H1 (cell line): Measurements from ENCODE around the gene PTPN7. TPM values are rescaled to one million over a fixed set of nuclear protein-coding genes. Genes with fewer than 3 reads are reported as not detected.

Experiments
- CTCF ChIA-PET: fragments of 300-600 bp; sonication (Branson Sonifier 250); formaldehyde crosslinking; loops from one replicate; lab custom pipeline; 2021; ENCODE audit not compliant: partially characterized antibody; lab: Charles Lee
- POLR2A ChIA-PET: fragments of 300-600 bp; sonication (Branson Sonifier 250); formaldehyde crosslinking; loops from one replicate; lab custom pipeline; 2021; ENCODE audit warnings: inconsistent platforms; ENCODE audit not compliant: partially characterized antibody; lab: Charles Lee
- DNase-seq, 2 experiments: peaks; one replicate each; pipeline versions ENCODE4 v3.0.0 to v3.0.0-alpha.2; 2010 to 2022; ENCODE audit warnings: low spot score in 2 of 2, low read depth in 1 of 2, mixed read lengths in 1 of 2
- FAIRE-seq: peaks from 2 replicates; lab custom pipeline; 2011; peaks lifted over from hg19 to GRCh38; lab: Jason Lieb, UNC
- H2AFZ ChIP-seq: 2 replicates; pipeline ENCODE4 v1.8.1; 2012; ENCODE audit warnings: low read length, inconsistent platforms
- H2AK5ac ChIP-seq: 2 replicates; pipeline ENCODE4 v1.6.1; 2013; ENCODE audit warnings: low read depth, low read length
- H2BK120ac ChIP-seq: replicated peaks from 2 replicates; pipeline ENCODE3; 2013; ENCODE audit warnings: low read depth, low read length, inconsistent platforms
- H2BK12ac ChIP-seq: 2 replicates; pipeline ENCODE4 v1.6.1; 2013; ENCODE audit warnings: low read depth, low read length
- H2BK15ac ChIP-seq: 2 replicates; pipeline ENCODE4 v1.6.1; 2013; ENCODE audit warnings: low read length
- H2BK20ac ChIP-seq: 2 replicates; pipeline ENCODE4 v1.6.1; 2013; ENCODE audit warnings: low read length
- H2BK5ac ChIP-seq: 2 replicates; pipeline ENCODE4 v1.6.1; 2013; ENCODE audit warnings: low read depth, low read length
- H3K14ac ChIP-seq: 2 replicates; pipeline ENCODE4 v1.6.1; 2013; ENCODE audit warnings: inconsistent platforms; ENCODE audit not compliant: insufficient read length
- H3K18ac ChIP-seq: 2 replicates; pipeline ENCODE4 v1.6.1; 2013; ENCODE audit warnings: low read length; ENCODE audit errors: extremely low read depth
- H3K23ac ChIP-seq: 2 replicates; pipeline ENCODE4 v1.6.1; 2013; ENCODE audit warnings: inconsistent platforms; ENCODE audit not compliant: insufficient read length
- H3K23me2 ChIP-seq: 2 replicates; pipeline ENCODE4 v1.6.1; 2013; ENCODE audit warnings: low read depth, low read length
- H3K27ac ChIP-seq: 2 replicates; pipeline ENCODE4 v1.6.1; 2011; ENCODE audit warnings: low read depth, low read length, inconsistent platforms
- H3K27me3 ChIP-seq, 4 experiments: replicated peaks in 1 of 4; 1 replicate in 1 of 4; 2 replicates in 3 of 4; pipeline versions ENCODE4 v1.6.1 to v1.8.1; 2011 to 2013; ENCODE audit warnings: low read length in 3 of 4, mild to moderate bottlenecking in 3 of 4, inconsistent platforms in 2 of 4, mixed read lengths in 2 of 4, moderate library complexity in 1 of 4; ENCODE audit not compliant: control insufficient read depth in 3 of 4, insufficient read depth in 3 of 4; ENCODE audit errors: extremely low read depth in 1 of 4
- H3K36me3 ChIP-seq, 4 experiments: 2 replicates each; pipeline versions ENCODE4 v1.6.1 to v1.8.1; 2011 to 2013; ENCODE audit warnings: mild to moderate bottlenecking in 4 of 4, low read length in 3 of 4, moderate library complexity in 2 of 4, control low read depth in 1 of 4, inconsistent platforms in 1 of 4; ENCODE audit not compliant: insufficient read depth in 4 of 4, control insufficient read depth in 2 of 4
- H3K4ac ChIP-seq: replicated peaks from 2 replicates; pipeline ENCODE3; 2013; ENCODE audit warnings: low read length, low read depth, mixed read lengths, inconsistent platforms; ENCODE audit not compliant: insufficient read length
- H3K4me1 ChIP-seq, 4 experiments: replicated peaks in 1 of 4; 1 replicate in 1 of 4; 2 replicates in 3 of 4; pipeline versions ENCODE4 v1.6.1 to v1.8.1; 2011 to 2013; ENCODE audit warnings: low read length in 3 of 4, inconsistent platforms in 2 of 4, mixed read lengths in 1 of 4; ENCODE audit not compliant: insufficient read depth in 4 of 4, control insufficient read depth in 3 of 4
- H3K4me2 ChIP-seq, 2 experiments: 2 replicates each; pipeline versions ENCODE4 v1.6.1 to v1.8.1; 2011 to 2013; ENCODE audit warnings: low read depth in 2 of 2, low read length in 2 of 2, control low read depth in 1 of 2, inconsistent platforms in 1 of 2, mild to moderate bottlenecking in 1 of 2; ENCODE audit not compliant: insufficient read depth in 1 of 2
- H3K4me3 ChIP-seq, 4 experiments: fragments of 200-600, 300-600 bp in 1 of 4; sonication (generic), shearing (Covaris generic), sonication (Bioruptor Twin) in 1 of 4; 2 replicates each; pipeline versions ENCODE4 v1.5.1 to v1.8.1; 2011 to 2016; ENCODE audit warnings: low read length in 4 of 4, low read depth in 3 of 4, control low read depth in 2 of 4, inconsistent platforms in 2 of 4, mild to moderate bottlenecking in 2 of 4, mixed read lengths in 1 of 4, moderate library complexity in 1 of 4; ENCODE audit not compliant: insufficient read depth in 2 of 4; ENCODE audit errors: extremely low read depth in 1 of 4
- H3K56ac ChIP-seq: replicated peaks from 2 replicates; pipeline ENCODE3; 2013; ENCODE audit warnings: low read depth, mild to moderate bottlenecking, mixed read lengths, low read length, inconsistent platforms; ENCODE audit not compliant: insufficient read length
- H3K79me1 ChIP-seq: 2 replicates; pipeline ENCODE4 v1.6.1; 2013; ENCODE audit warnings: low read depth, low read length, control low read depth
- H3K79me2 ChIP-seq, 2 experiments: 2 replicates each; pipeline versions ENCODE4 v1.6.1 to v1.8.1; 2012 to 2013; ENCODE audit warnings: low read length in 2 of 2, mild to moderate bottlenecking in 2 of 2, inconsistent platforms in 1 of 2; ENCODE audit not compliant: insufficient read depth in 2 of 2, control insufficient read depth in 1 of 2
- H3K9ac ChIP-seq, 4 experiments: replicated peaks in 1 of 4; 1 replicate in 1 of 4; 2 replicates in 3 of 4; pipeline versions ENCODE4 v1.6.1 to v1.8.1; 2011 to 2013; ENCODE audit warnings: low read depth in 3 of 4, low read length in 3 of 4, control low read depth in 2 of 4, mild to moderate bottlenecking in 2 of 4, moderate library complexity in 2 of 4, inconsistent platforms in 1 of 4; ENCODE audit errors: extremely low read depth in 1 of 4
- H3K9me3 ChIP-seq, 2 experiments: 2 replicates each; pipeline versions ENCODE4 v1.6.1 to v1.8.1; 2012 to 2013; ENCODE audit warnings: mild to moderate bottlenecking in 2 of 2, moderate library complexity in 2 of 2, control low read depth in 1 of 2, inconsistent platforms in 1 of 2, low read depth in 1 of 2, low read length in 1 of 2, mixed read lengths in 1 of 2; ENCODE audit not compliant: insufficient read depth in 2 of 2
- H4K20me1 ChIP-seq, 2 experiments: replicated peaks in 1 of 2; 2 replicates each; pipeline versions ENCODE3 to v1.8.1; 2011 to 2013; ENCODE audit warnings: inconsistent platforms in 2 of 2, low read length in 2 of 2, mild to moderate bottlenecking in 1 of 2; ENCODE audit not compliant: insufficient read depth in 2 of 2, control insufficient read depth in 1 of 2
- H4K5ac ChIP-seq: 2 replicates; pipeline ENCODE4 v1.6.1; 2013; ENCODE audit warnings: low read length, low read depth, mixed read lengths, inconsistent platforms; ENCODE audit not compliant: insufficient read length
- H4K8ac ChIP-seq: 2 replicates; pipeline ENCODE4 v1.8.0; 2013; ENCODE audit warnings: mild to moderate bottlenecking, moderate library complexity, low read length, inconsistent platforms; ENCODE audit not compliant: insufficient read depth; ENCODE audit errors: extremely low read depth
- H4K91ac ChIP-seq: replicated peaks from 2 replicates; pipeline ENCODE3; 2013; ENCODE audit warnings: low read length, mixed read lengths, inconsistent platforms; ENCODE audit not compliant: insufficient read length
- ASH2L ChIP-seq: fragments of 200-600, 300-600 bp; sonication (generic); IDR thresholded peaks from one replicate; pipeline ENCODE4 v1.7.1; 2017; ENCODE audit warnings: low read length
- CEBPB ChIP-seq: IDR thresholded peaks from 2 replicates; pipeline ENCODE4 v1.6.1; 2012; ENCODE audit warnings: low read depth, low read length
- GABPA ChIP-seq: IDR thresholded peaks from 2 replicates; pipeline ENCODE4 v1.6.1; 2011; ENCODE audit warnings: mild to moderate bottlenecking, low read length, moderate library complexity, borderline replicate concordance; ENCODE audit not compliant: insufficient read depth
- HDAC2 ChIP-seq, 2 experiments: fragments of 300-600 bp in 1 of 2; sonication (generic) in 1 of 2; IDR thresholded peaks; 2 replicates each; pipeline ENCODE4 v1.6.1; 2011 to 2012; ENCODE audit warnings: low read depth in 2 of 2, low read length in 2 of 2, mild to moderate bottlenecking in 2 of 2, moderate library complexity in 2 of 2, borderline replicate concordance in 1 of 2, inconsistent platforms in 1 of 2
- KDM5A ChIP-seq: fragments of 200-600 bp; IDR thresholded peaks from 2 replicates; pipeline ENCODE4 v1.7.1; 2012; ENCODE audit warnings: mild to moderate bottlenecking, low read length, inconsistent platforms, mixed read lengths
- POLR2A ChIP-seq, 2 experiments: IDR thresholded peaks; 1 replicate in 1 of 2; 2 replicates in 1 of 2; pipeline ENCODE4 v1.6.1; 2011; ENCODE audit warnings: low read depth in 2 of 2, low read length in 2 of 2, mild to moderate bottlenecking in 2 of 2; ENCODE audit errors: control extremely low read depth in 1 of 2
- RNF2 ChIP-seq: fragments of 200-900, 300-1000 bp; sonication (generic); IDR thresholded peaks from 2 replicates; pipeline ENCODE4 v1.7.1; 2016; ENCODE audit warnings: borderline replicate concordance, low read depth, mild to moderate bottlenecking, antibody characterized with exemption, low read length; ENCODE audit not compliant: poor library complexity, severe bottlenecking; ENCODE audit errors: missing control alignments
- SP2 ChIP-seq: IDR thresholded peaks from 2 replicates; pipeline ENCODE4 v1.6.1; 2012; ENCODE audit warnings: mild to moderate bottlenecking, low read length, inconsistent platforms
- WGBS, 2 experiments: shearing (Covaris generic) in 1 of 2; methylation state at CpG; one replicate each; pipeline versions ENCODE4 v1.1.6 to v1.1.7; 2013 to 2015; ENCODE audit warnings: low lambda C conversion rate in 2 of 2, mixed read lengths in 2 of 2, inconsistent platforms in 1 of 2, low coverage in 1 of 2, missing lambda C conversion rate in 1 of 2; ENCODE audit not compliant: insufficient replicate concordance in 2 of 2, insufficient coverage in 1 of 2, insufficient read length in 1 of 2; ENCODE audit errors: extremely low coverage in 1 of 2, missing lambda C conversion rate in 1 of 2; 5-methylcytosine and 5-hydroxymethylcytosine counted together
- polyA plus RNA-seq, 7 experiments: library from polyadenylated mRNA; depleted of rRNA in 3 of 7; stranded (reverse) in 5 of 7; unstranded in 2 of 7; fragments of >200 nt in 5 of 7; fragments of 200-250 nt in 2 of 7; gene quantifications; 1 replicate in 5 of 7; 2 replicates in 1 of 7; 4 replicates in 1 of 7; pipeline versions ENCODE4 v1.2.1 to v1.2.3, GENCODE V29; 2011 to 2013; ENCODE audit warnings: missing spikeins in 2 of 7, mixed read lengths in 2 of 7
- total RNA-seq: library from RNA; stranded (reverse); fragmentation: NEBNext Ultra II Directional; extraction: Animal tissue kit (Norgen Biotek cat#: 25700); gene quantifications from 2 replicates; pipeline ENCODE4 v1.2.1, GENCODE V29; 2021
- TF ChIP-seq, protein P1 (sequence below), 3 experiments: IDR thresholded peaks; 1 replicate in 2 of 3; 2 replicates in 1 of 3; pipeline versions ENCODE4 v1.5.1 to v1.6.1; 2011; ENCODE audit warnings: low read length in 3 of 3, mild to moderate bottlenecking in 3 of 3, inconsistent platforms in 2 of 3, low read depth in 1 of 3, moderate library complexity in 1 of 3; ENCODE audit not compliant: insufficient read depth in 1 of 3; ENCODE audit errors: control extremely low read depth in 1 of 3

Gene PTPN7
- total and polyA plus RNA-seq, 2 of the 8 experiments (the other 6 are each of a cell fraction or from before 2014, with no cell fraction given): 0.20 TPM; not detected in 1

DNA sequence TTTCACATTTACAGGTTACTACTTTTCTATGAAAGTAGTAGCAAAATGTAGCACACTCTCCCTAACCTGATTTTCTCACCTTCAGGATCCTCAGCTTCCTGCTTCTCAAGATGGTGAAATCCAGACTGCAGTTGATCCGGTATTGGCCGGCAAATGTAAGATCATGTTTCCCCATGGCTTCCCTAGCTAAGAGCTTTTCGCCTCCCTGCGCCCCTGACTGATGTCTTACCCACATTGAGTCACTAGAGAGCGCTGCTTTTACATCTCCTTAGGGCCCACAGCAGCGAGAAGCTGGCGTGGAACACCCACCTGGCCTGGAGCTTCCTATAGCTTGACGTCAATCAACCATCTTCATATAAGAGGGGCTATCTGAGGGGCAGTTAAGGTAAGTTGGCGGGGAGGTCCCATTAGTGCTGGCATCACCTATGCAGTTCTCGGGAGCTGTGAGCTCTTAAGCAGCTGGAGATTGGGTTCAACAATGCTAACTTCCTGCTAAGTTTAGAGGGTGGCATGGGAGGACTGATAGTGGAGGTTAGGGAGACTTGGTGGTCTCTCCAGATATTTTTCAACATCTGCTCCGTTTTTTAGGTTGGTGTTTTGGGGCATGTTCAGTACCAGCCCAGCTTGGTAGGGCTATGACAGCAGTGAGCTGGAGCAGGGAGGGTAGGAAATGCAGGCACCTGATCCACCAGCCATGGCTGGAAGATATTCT, 5.5 kb downstream of the PTPN7 start:
- H3K79me2 ChIP-seq: no peaks in the 10 kb centered on the region
- H3K4me1 ChIP-seq: peaks cover 0 to 9% (median 5%) of the 10 kb centered on the region in 4 experiments; a peak in 3 of 7 replicates
- H2BK12ac ChIP-seq: no peak overlapping the region
- H3K4ac ChIP-seq: no peak overlapping the region
- H2BK15ac ChIP-seq: no peak overlapping the region
- no peak overlapping the region for H2BK5ac ChIP-seq
- no peaks in the 10 kb centered on the region for H3K36me3 ChIP-seq
- H4K5ac ChIP-seq: no peak overlapping the region
- no peaks in the 10 kb centered on the region for H3K27me3 ChIP-seq
- POLR2A ChIA-PET: interaction anchor here (0.7 to 1.8 kb wide), 5 partner anchors 11 to 60 kb away, joined by 3 to 6 read pairs (median 3); no protein-coding TSS in a partner anchor
- CTCF ChIA-PET: interaction anchor here (0.6 to 5.2 kb wide), 35 partner anchors 10 to 1185 kb away, joined by 3 to 77 read pairs (median 4); partner anchors contain the start of genes ARL8A, GPR37L1 and LGR6
- no peaks in the 10 kb centered on the region; a peak in 1 of 4 replicates for H3K9me3 ChIP-seq
- H3K9ac ChIP-seq: no peak overlapping the region
- peak; percentile 58 for FAIRE-seq
- H2BK20ac ChIP-seq: no peak overlapping the region
- no peaks in the 10 kb centered on the region for H4K20me1 ChIP-seq
- peak; percentile 39 to 77 for DNase-seq
- no peak overlapping the region for H4K8ac ChIP-seq
- H2AK5ac ChIP-seq: no peak overlapping the region
- no peak overlapping the region for H3K23ac ChIP-seq
- no peaks in the 10 kb centered on the region for H3K79me1 ChIP-seq
- WGBS, 2 experiments: 32% methylated on average over 11 of the region's 11 CpGs; no CpG with 5 or more reads in 1 of the 2 experiments
- no peak overlapping the region for H3K4me3 ChIP-seq
- no peak overlapping the region for H4K91ac ChIP-seq
- no peak overlapping the region for H3K27ac ChIP-seq
- no peaks in the 10 kb centered on the region for H3K23me2 ChIP-seq
- H3K56ac ChIP-seq: no peak overlapping the region
- H3K4me2 ChIP-seq: no peak overlapping the region
- H3K18ac ChIP-seq: no peak overlapping the region
- H3K14ac ChIP-seq: no peak overlapping the region
- no peak overlapping the region for H2BK120ac ChIP-seq
- no peak overlapping the region for H2AFZ ChIP-seq
- no peak for TF ChIP-seq GABPA
- no peak for TF ChIP-seq POLR2A (IDR thresholded peaks at IDR 0.05; ENCODE audit: control extremely low read depth in 1 of 2, low read depth in 2 of 2, low read length in 2 of 2)
- TF ChIP-seq KDM5A: no peak
- 0 out of 2 replicates have a peak, but pooled peaks have one; percentile 36 for TF ChIP-seq CEBPB
- TF ChIP-seq, protein P1, sequence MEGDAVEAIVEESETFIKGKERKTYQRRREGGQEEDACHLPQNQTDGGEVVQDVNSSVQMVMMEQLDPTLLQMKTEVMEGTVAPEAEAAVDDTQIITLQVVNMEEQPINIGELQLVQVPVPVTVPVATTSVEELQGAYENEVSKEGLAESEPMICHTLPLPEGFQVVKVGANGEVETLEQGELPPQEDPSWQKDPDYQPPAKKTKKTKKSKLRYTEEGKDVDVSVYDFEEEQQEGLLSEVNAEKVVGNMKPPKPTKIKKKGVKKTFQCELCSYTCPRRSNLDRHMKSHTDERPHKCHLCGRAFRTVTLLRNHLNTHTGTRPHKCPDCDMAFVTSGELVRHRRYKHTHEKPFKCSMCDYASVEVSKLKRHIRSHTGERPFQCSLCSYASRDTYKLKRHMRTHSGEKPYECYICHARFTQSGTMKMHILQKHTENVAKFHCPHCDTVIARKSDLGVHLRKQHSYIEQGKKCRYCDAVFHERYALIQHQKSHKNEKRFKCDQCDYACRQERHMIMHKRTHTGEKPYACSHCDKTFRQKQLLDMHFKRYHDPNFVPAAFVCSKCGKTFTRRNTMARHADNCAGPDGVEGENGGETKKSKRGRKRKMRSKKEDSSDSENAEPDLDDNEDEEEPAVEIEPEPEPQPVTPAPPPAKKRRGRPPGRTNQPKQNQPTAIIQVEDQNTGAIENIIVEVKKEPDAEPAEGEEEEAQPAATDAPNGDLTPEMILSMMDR (IDR thresholded peaks at IDR 0.05; ENCODE audit: control extremely low read depth in 1 of 3, insufficient read depth in 1 of 3, low read depth in 1 of 3, low read length in 3 of 3): peak; percentile 67 to 84 (median 69)
- TF ChIP-seq SP2: no peak
- TF ChIP-seq RNF2: no peak
- TF ChIP-seq ASH2L: peak; percentile 14
- 0 out of 4 replicates have a peak, but pooled peaks of 1 of the 2 experiments have one; percentile 48 for TF ChIP-seq HDAC2 (IDR thresholded peaks at IDR 0.05; ENCODE audit: borderline replicate concordance in 1 of 2, low read depth in 2 of 2, low read length in 2 of 2)
